SH-SY5Y (cell line): ENCODE results near the gene PASK.

Experiments used
- GATA2 ChIP-seq: IDR thresholded peaks from 2 replicates; pipeline ENCODE4 v1.6.1; 2011; ENCODE audit warnings: mild to moderate bottlenecking, low read depth, low read length
- GATA3 ChIP-seq: IDR thresholded peaks from 2 replicates; pipeline ENCODE4 v1.6.1; 2011; ENCODE audit warnings: low read depth, mild to moderate bottlenecking, low read length, moderate library complexity

GRCh38 chr2:241182126-241182525, 32.9 kb upstream of the PASK start:
- TF ChIP-seq GATA2 (no peak), GATA3 (no peak)
